T-helper 2 cell treated with Interferon-gamma antibody and Interleukin-4, amounts not matched to agents 5 μg/mL and 100 μg/mL, for 36 hours (primary cell): ENCODE measurements around the gene AS3MT.
"Not testable (repeated sequence)": the region's sequence is repeated elsewhere in the genome, so short reads cannot be mapped to it uniquely, and the experiment has no call there.

Experiments used
- DNase-seq: peaks from one replicate; pipeline ENCODE4 v3.0.0; 2021; ENCODE audit warnings: low spot score
- H3K27ac Mint-ChIP-seq: one replicate; pipeline ENCODE4 v1.8.0; 2021; ENCODE audit warnings: mild to moderate bottlenecking, mixed read lengths
- H3K27me3 Mint-ChIP-seq: one replicate; pipeline ENCODE4 v1.8.0; 2021; ENCODE audit warnings: low read depth, mixed read lengths
- H3K36me3 Mint-ChIP-seq: one replicate; pipeline ENCODE4 v1.8.0; 2021; ENCODE audit warnings: low read depth, mixed read lengths
- H3K4me1 Mint-ChIP-seq: one replicate; pipeline ENCODE4 v1.8.0; 2021; ENCODE audit warnings: low read depth, mixed read lengths
- H3K4me3 Mint-ChIP-seq: one replicate; pipeline ENCODE4 v1.8.0; 2022; ENCODE audit warnings: mild to moderate bottlenecking, moderate library complexity, mixed read lengths
- H3K9me3 Mint-ChIP-seq: one replicate; pipeline ENCODE4 v1.8.0; 2021; ENCODE audit warnings: mixed read lengths

AS3MT gene, protein sequence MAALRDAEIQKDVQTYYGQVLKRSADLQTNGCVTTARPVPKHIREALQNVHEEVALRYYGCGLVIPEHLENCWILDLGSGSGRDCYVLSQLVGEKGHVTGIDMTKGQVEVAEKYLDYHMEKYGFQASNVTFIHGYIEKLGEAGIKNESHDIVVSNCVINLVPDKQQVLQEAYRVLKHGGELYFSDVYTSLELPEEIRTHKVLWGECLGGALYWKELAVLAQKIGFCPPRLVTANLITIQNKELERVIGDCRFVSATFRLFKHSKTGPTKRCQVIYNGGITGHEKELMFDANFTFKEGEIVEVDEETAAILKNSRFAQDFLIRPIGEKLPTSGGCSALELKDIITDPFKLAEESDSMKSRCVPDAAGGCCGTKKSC

DNA sequence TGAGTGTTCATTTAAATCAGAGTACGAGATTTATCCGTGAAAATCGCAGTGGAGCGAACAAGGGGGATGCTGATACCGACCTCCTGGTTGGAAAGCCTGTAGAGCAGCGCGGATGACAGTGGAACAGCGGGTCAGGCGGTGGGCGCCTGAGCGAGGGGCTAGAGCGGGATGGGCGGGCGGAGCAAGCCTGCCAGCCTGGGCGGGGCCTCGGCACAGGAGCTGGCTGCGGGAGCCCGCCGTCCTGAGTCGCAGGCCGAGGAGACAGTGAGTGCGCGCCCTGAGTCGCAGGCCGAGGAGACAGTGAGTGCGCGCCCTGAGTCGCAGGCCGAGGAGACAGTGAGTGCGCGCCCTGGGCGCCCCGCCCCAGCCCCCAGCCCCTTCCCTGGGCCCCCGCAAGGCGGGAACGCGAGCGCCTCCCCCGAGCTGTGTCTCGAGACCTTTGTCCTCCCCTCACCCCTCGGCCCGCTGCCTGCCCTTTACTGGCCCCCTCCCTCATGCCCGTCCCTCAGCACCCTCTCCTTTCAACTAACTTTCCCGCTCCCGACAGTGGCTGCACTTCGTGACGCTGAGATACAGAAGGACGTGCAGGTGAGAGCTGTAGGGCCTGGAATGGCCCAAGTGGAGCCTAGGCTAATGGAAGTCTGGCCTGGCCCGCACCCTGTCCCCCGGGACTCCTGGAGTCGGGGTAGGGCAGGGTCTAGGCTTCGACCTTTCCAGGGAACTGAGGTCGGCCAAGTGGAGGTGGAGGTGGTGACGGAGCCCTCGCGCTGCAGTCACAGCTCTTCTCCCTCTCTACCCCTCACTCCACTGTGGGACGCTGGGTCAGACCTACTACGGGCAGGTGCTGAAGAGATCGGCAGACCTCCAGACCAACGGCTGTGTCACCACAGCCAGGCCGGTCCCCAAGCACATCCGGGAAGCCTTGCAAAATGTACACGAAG is at the start of gene AS3MT:
Gene AS3MT, plus strand, starts transcription at position 213 of the 941 bp plus-strand sequence. Its CDS starts 123 bp downstream, at position 336.
- H3K4me3 Mint-ChIP-seq, result peak within 1 kb of the TSS; percentile 78
- peaks cover 22% of the 10 kb centered on the region for H3K27me3 Mint-ChIP-seq
- DNase-seq, result peak; percentile 11
- no peaks in the 10 kb centered on the region for H3K9me3 Mint-ChIP-seq
- H3K36me3 Mint-ChIP-seq, result no peaks in the 10 kb centered on the region
- peaks cover 11% of the 10 kb centered on the region for H3K4me1 Mint-ChIP-seq
- H3K27ac Mint-ChIP-seq, result no peak within 1 kb of the TSS

DNA sequence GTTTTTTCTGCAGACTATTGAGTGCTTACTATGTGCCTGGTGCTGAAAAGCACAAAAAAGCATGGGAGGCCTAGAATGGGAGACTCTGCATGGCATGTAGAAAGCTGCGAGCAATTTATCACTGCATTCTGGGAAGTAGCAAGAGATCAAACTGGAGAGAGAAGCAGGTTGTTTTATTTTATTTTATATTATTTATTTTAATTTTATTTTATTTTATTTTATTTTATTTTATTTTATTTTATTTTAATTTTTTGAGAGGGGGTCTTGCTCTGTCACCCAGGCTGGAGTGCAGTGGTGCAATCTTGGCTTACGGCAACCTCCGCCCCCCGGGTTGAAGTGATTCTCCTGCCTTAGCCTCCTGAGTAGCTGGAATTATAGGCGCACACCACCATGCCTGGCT is 49.3 kb upstream of the AS3MT start:
- not testable (repeated sequence) for H3K9me3 Mint-ChIP-seq, H3K27me3 Mint-ChIP-seq, H3K36me3 Mint-ChIP-seq, H3K4me1 Mint-ChIP-seq, DNase-seq, H3K4me3 Mint-ChIP-seq, H3K27ac Mint-ChIP-seq

DNA sequence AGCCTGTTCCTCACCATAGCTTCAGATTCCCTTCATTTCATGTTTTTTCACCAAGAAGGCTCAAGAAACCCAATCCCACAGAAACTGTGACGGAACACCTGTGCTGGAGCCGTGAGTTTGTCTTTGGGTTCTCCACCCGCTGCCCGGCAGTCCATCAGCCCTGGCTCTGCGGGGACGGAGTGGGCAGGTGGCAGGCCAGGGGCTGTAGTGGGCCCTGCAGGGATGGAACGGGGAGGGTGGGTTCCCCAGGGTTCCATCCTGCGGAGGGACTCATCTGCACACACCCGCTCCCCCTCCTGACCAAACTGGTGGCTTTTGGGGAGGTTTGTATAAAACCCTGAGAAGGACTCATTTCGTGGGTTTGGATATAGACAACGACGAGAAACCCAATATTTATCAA is 47.0 kb upstream of the AS3MT start:
- H3K9me3 Mint-ChIP-seq, result no peaks in the 10 kb centered on the region
- no peaks in the 10 kb centered on the region for H3K36me3 Mint-ChIP-seq
- H3K27me3 Mint-ChIP-seq, result no peaks in the 10 kb centered on the region
- DNase-seq, result no peak
- no peak overlapping the region for H3K27ac Mint-ChIP-seq
- no peaks in the 10 kb centered on the region for H3K4me1 Mint-ChIP-seq
- H3K4me3 Mint-ChIP-seq, result no peak overlapping the region

DNA sequence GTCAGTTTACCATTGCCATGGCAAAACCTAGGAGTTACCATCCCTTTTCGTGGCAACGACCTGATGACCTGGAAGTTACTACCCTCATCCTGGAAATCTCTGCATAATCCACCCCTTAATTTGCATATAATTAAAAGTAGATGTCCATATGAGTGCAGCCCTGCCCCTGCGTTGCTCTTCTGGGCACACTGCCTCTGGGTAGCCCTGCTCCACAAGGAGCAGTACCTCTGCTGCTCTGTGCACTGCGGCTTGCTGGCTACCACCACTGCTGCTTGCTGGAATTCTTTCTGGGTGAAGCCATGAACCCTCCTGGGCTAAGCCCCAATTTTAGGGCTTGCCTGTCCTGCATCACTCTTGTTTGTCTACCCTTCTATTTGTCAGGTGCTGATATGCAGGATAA is 44.6 kb upstream of the AS3MT start:
- no peaks in the 10 kb centered on the region for H3K4me1 Mint-ChIP-seq
- H3K4me3 Mint-ChIP-seq, result no peak overlapping the region
- H3K27ac Mint-ChIP-seq, result no peak overlapping the region
- H3K27me3 Mint-ChIP-seq, result no peaks in the 10 kb centered on the region
- no peaks in the 10 kb centered on the region for H3K9me3 Mint-ChIP-seq
- no peaks in the 10 kb centered on the region for H3K36me3 Mint-ChIP-seq
- DNase-seq, result no peak

DNA sequence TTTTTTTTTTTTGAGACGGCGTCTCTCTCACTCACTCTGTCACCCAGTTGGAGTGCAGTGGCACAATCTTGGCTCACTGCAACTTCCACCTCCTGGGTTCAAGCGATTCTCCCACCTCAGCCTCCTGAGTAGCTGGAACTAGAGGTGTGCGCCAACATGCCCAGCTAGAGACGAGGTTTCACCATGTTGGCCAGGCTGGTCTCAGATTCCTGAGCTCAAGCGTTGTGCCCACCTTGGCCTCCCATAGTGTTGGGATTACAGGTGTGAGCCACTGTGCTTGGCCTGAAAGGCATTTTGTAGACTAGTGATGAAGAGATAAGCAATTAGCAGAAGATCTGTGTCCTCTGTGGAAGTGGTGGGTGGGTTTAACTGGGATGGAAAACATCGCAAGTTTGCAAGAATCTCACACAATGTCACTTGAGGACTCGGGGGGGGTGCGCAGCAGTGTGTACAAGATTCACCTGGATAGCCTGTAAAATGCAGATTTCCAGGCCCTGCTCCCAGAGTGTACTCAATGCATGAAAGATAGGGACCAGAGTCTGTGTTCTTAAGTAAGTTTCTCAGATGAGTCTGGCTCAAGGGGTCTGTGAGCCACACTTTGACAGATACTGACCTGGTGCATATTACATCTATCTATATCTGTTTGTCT is 43.0 kb upstream of the AS3MT start:
- Mint-ChIP-seq H3K36me3 (no peaks in the 10 kb centered on the region), H3K9me3 (no peaks in the 10 kb centered on the region), H3K4me1 (no peaks in the 10 kb centered on the region), H3K27ac (no peak overlapping the region), H3K27me3 (no peaks in the 10 kb centered on the region), H3K4me3 (no peak overlapping the region)
- no peak for DNase-seq

DNA sequence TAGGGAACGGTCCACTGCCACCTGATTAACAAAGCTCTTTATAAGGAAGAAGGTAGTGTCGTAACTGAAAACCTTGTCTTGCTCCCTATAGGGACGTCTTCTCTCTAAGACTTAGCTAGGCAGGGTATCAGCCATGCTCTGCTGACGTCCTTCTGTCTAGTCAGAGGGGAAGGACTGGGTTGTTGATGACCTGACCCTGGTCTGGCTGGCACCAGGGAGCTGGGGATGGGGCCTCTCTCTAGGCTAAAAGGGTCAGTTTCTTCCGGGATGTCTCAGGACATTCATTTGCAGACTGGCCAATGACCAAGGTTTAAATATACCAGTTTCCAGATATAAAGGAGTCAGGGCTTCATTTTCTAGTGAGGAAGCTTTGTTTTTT is 41.7 kb upstream of the AS3MT start:
- H3K27ac Mint-ChIP-seq, result no peak overlapping the region
- H3K9me3 Mint-ChIP-seq, result no peaks in the 10 kb centered on the region
- no peaks in the 10 kb centered on the region for H3K27me3 Mint-ChIP-seq
- no peak overlapping the region for H3K4me3 Mint-ChIP-seq
- no peaks in the 10 kb centered on the region for H3K4me1 Mint-ChIP-seq
- no peaks in the 10 kb centered on the region for H3K36me3 Mint-ChIP-seq
- no peak for DNase-seq

DNA sequence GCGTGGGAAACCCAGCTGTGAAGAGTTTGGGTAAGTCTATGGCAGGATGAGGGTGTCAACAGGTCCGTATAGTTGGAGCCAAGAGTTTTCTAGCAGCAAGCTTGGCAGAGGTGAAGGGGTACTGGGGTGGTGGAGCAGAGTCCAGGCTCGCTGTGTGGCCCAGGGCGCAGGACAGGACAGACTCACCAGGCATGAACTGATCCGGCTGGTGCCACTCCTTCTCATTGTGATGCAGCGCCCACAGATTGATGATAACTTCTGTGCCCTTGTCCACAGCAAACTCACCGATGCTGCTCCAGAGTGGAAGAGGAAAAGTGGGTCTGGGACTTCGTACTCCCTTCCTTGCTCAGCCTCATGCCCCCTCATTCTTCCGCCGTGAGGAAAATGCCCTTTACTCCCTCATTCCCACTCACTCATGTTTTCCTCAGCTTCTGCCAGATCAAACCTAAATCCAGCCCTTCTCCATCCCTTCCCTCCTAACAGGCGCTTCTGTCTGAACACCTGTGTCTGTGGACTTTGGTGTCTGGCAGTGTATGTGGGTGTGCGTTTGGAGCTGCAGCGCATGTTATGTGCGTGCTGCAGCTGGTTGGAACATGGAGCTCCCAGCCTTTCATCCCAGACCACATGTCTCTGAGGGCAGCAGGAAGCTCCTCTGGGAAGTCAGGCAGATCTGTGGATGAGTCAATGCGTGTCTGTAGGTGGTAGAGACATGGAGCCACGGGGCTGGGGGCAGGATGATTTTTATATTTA is 37.8 kb upstream of the AS3MT start:
- Mint-ChIP-seq H3K36me3 (no peaks in the 10 kb centered on the region), H3K27me3 (no peaks in the 10 kb centered on the region), H3K27ac (no peak overlapping the region), H3K9me3 (no peaks in the 10 kb centered on the region), H3K4me1 (peaks cover 4% of the 10 kb centered on the region), H3K4me3 (no peak overlapping the region)
- DNase-seq, result no peak

DNA sequence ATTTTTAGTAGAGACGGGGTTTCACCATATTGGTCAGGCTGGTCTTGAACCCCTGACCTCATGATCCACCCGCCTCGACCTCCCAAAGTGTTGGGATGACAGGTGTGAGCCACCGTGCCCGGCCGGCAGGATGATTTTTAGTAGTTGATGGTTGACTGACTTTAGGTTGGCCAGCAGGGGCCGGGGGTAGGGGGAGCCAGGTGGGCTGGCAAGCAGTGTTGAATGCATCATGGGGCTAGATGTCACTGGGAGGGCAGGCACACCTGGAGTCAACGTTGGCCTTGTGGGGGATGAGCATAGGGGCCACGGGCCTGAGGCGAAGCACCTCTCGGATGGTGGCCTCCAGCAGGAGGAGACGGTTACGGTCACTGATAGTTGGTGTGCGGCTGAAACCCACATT is 37.0 kb upstream of the AS3MT start:
- no peaks in the 10 kb centered on the region for H3K9me3 Mint-ChIP-seq
- peaks cover under 1% of the 10 kb centered on the region for H3K27me3 Mint-ChIP-seq
- peaks cover 4% of the 10 kb centered on the region for H3K4me1 Mint-ChIP-seq
- H3K4me3 Mint-ChIP-seq, result no peak overlapping the region
- no peak overlapping the region for H3K27ac Mint-ChIP-seq
- no peaks in the 10 kb centered on the region for H3K36me3 Mint-ChIP-seq
- no peak for DNase-seq

DNA sequence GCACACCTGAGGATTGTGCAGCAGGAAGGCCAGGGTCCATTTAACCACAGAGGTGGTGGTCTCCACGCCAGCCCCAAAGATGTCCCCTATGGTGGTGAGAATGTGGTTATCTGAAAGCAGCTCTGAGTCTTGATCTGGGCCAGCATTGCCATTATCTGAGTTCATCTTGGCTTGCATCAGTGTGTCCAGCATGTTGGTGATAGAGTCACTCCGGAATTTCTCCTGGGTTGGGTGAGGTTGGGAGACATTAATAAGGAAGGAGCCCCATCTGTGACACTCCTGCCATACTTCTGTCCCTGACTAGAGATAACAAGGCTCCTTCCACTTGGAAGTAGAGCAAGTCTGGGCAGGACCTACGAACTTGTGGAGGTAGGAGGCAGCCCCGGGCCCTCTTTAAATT is 36.3 kb upstream of the AS3MT start:
- Mint-ChIP-seq H3K4me3 (no peak overlapping the region), H3K36me3 (no peaks in the 10 kb centered on the region), H3K4me1 (peaks cover 4% of the 10 kb centered on the region), H3K27me3 (peaks cover 3% of the 10 kb centered on the region), H3K9me3 (no peaks in the 10 kb centered on the region), H3K27ac (no peak overlapping the region)
- DNase-seq, result no peak

DNA sequence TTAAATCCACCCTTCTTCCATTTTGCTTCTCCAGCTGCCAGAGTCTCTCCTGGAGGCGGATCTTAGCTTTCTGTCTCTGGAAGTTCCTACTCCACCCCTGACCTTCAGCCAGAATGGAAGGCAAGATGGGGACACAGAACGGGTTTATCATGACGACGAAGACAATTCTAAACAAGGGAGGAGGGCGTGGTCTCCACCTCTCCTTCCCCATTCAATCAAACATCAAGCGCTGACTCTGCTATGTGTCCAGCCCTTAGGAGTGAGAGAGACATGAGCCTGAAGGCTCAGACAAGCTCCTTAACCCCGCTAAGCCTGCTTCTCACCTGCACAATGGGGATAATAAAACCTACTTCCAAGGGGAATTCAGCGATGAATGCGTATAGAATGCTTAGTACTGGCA is 35.1 kb upstream of the AS3MT start:
- Mint-ChIP-seq H3K36me3 (no peaks in the 10 kb centered on the region), H3K27ac (no peak overlapping the region), H3K27me3 (peaks cover 3% of the 10 kb centered on the region), H3K4me1 (peaks cover 4% of the 10 kb centered on the region), H3K9me3 (no peaks in the 10 kb centered on the region), H3K4me3 (no peak overlapping the region)
- no peak for DNase-seq

DNA sequence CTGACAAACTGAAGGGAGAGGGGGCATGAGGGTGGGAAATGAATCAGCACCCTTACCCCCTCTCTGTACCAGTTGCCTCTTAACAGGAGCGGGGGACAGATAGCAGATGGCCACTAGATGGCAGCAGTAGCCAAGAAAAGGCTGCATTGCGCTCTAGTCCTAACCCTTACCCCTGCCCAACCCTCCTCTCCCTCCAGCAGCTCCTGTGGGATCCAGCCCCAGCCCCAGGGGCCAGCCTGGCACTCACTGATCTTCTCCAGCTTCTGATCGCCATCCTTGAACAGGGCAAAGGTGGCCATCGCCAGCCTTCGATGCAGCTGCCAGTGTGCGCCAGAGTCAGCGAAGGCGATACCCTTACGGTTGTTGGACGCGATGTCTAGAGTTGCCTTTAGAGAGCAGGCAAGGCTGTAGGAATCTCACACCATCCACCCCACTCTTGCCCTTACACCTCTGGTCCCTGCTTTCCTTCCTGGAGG is 34.2 kb upstream of the AS3MT start:
- peaks cover 6% of the 10 kb centered on the region for H3K27me3 Mint-ChIP-seq
- no peaks in the 10 kb centered on the region for H3K36me3 Mint-ChIP-seq
- no peak overlapping the region for H3K4me3 Mint-ChIP-seq
- peak; percentile 54 for DNase-seq
- H3K27ac Mint-ChIP-seq, result no peak overlapping the region
- H3K4me1 Mint-ChIP-seq, result peaks cover 4% of the 10 kb centered on the region
- H3K9me3 Mint-ChIP-seq, result no peaks in the 10 kb centered on the region

DNA sequence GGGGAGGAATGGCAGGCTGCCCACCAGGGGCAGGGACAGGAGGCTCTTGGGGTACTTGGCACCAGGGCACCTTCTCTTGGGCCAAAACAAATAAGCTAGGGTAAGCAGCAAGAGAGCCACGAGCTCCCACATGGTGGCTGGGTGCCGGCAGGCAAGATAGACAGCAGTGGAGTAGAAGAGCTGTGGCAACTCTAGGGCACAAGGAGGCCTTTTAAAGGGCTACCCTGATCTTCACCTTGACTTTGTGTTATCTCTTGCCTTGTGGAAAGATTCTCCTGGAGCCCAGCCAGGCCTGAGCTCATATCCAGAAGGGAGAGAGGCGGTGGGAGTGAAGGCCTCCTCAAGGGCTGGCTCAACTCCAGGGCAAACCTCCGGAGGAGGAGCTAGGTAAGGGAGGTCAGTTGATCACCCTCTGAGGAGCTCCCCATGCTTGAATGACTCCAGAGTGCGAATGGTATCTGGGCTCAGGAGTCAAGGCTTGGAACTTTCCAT is 32.0 kb upstream of the AS3MT start, which contains the start of gene CYP17A1:
Gene CYP17A1, minus strand, starts transcription at position 184 of the 492 bp plus-strand sequence. Its CDS starts 52 bp downstream, at position 132.
- DNase-seq, result no peak
- Mint-ChIP-seq H3K4me3 (no peak within 1 kb of the TSS), H3K4me1 (peaks cover 4% of the 10 kb centered on the region), H3K36me3 (no peaks in the 10 kb centered on the region), H3K27ac (no peak within 1 kb of the TSS), H3K27me3 (peaks cover 11% of the 10 kb centered on the region), H3K9me3 (no peaks in the 10 kb centered on the region)

DNA sequence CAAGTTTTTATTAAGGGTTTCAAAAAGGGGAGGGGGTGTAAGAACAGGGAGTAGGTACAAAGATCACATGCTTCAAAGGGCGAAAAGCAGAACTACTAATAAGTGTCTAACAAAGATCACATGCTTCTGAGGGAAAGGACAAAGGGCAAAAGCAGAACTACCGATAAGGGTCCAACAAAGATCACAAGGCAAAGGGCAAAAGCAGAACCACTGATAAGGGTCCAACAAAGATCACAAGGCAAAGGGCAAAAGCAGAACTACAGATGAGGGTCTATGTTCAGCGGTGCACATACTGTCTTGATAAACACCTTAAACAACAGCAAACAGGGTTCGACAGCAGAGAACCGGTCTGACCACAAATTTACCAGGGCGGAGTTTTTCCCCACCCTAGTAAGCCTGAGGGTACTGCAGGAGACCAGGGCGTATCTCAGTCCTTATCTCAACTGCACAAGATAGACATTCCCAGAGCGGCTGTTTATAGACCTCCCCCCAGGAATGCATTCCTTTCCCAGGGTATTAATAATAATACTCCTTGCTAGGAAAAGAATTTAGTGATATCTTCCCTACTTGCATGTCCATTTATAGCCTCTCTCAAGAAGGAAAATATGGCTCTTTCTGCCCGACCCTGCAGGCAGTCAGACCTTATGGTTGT is 30.9 kb upstream of the AS3MT start:
- H3K27ac Mint-ChIP-seq, H3K36me3 Mint-ChIP-seq, H3K9me3 Mint-ChIP-seq, H3K4me3 Mint-ChIP-seq, H3K4me1 Mint-ChIP-seq, DNase-seq: not testable (repeated sequence)
- H3K27me3 Mint-ChIP-seq, result peaks cover 14% of the 10 kb centered on the region
